HepG2 (cell line): ENCODE data around the gene SPAAR. TPM values are rescaled to one million over a fixed set of nuclear protein-coding genes. Genes with fewer than 3 reads are reported as not detected.
A peak's percentile ranks its signal among the peaks of the same experiment; 100 is the strongest.

Experiments used
- ERF ChIP-seq: IDR thresholded peaks from 2 replicates; pipeline ENCODE4 v1.6.1; 2018; ENCODE audit warnings: missing biosample characterization, missing genetic modification reagents
- GLI4 ChIP-seq: sonication (generic); formaldehyde crosslinking; IDR thresholded peaks from 2 replicates; pipeline ENCODE4 v1.5.1; 2020; ENCODE audit warnings: missing genetic modification reagents, mild to moderate bottlenecking, moderate library complexity, borderline replicate concordance
- HMGXB3 ChIP-seq: sonication (generic); formaldehyde crosslinking; IDR thresholded peaks from 2 replicates; pipeline ENCODE4 v1.4.0; 2020; ENCODE audit warnings: missing genetic modification reagents, borderline replicate concordance
- HNF1B ChIP-seq: sonication (generic); formaldehyde crosslinking; IDR thresholded peaks from 2 replicates; pipeline ENCODE4 v1.5.1; 2020; ENCODE audit warnings: mild to moderate bottlenecking, moderate library complexity, missing genetic modification reagents
- KAT2B ChIP-seq: fragments of 150-350 bp; IDR thresholded peaks from 2 replicates; pipeline ENCODE4 v1.6.1; 2014; ENCODE audit warnings: low read depth, low read length, borderline replicate concordance
- KAT7 ChIP-seq: IDR thresholded peaks from 2 replicates; pipeline ENCODE4 v1.6.1; 2018; ENCODE audit warnings: borderline replicate concordance, missing compliant biosample characterization
- NAIF1 ChIP-seq: sonication (generic); formaldehyde crosslinking; IDR thresholded peaks from 2 replicates; pipeline ENCODE4 v1.5.0; 2020; ENCODE audit warnings: mild to moderate bottlenecking, missing genetic modification reagents, borderline replicate concordance
- PCBP2 ChIP-seq: fragments of 200-400 bp; formaldehyde crosslinking; optimal IDR thresholded peaks from 2 replicates; pipeline ENCODE3; 2018; ENCODE audit warnings: low read length, low read depth; ENCODE audit not compliant: poor library complexity, severe bottlenecking
- PHF8 ChIP-seq: sonication (generic); formaldehyde crosslinking; IDR thresholded peaks from 2 replicates; pipeline ENCODE4 v1.5.0; 2020; ENCODE audit warnings: missing genetic modification reagents
- SP1 ChIP-seq, 2 experiments: fragments of 450-650 bp in 1 of 2; sonication (generic) in 1 of 2; formaldehyde crosslinking in 1 of 2; IDR thresholded peaks; 2 replicates each; pipeline versions ENCODE4 v1.4.0 to v1.6.1; 2016 to 2020; ENCODE audit warnings: missing genetic modification reagents in 1 of 2
- ZBTB7B ChIP-seq: sonication (generic); formaldehyde crosslinking; IDR thresholded peaks from 2 replicates; pipeline ENCODE4 v1.4.0; 2020; ENCODE audit warnings: missing genetic modification reagents
- ZNF101 ChIP-seq: sonication (generic); formaldehyde crosslinking; IDR thresholded peaks from 2 replicates; pipeline ENCODE4 v1.4.0; 2020; ENCODE audit warnings: mild to moderate bottlenecking, low read depth, missing genetic modification reagents, borderline replicate concordance
- ZNF121 ChIP-seq: sonication (generic); formaldehyde crosslinking; IDR thresholded peaks from 2 replicates; pipeline ENCODE4 v1.5.0; 2020; ENCODE audit warnings: mild to moderate bottlenecking, missing genetic modification reagents
- ZNF44 ChIP-seq: sonication (generic); formaldehyde crosslinking; IDR thresholded peaks from 2 replicates; pipeline ENCODE4 v1.5.1; 2020; ENCODE audit warnings: mild to moderate bottlenecking, missing genetic modification reagents
- ZNF652 ChIP-seq: IDR thresholded peaks from 2 replicates; pipeline ENCODE4 v1.6.1; 2016; ENCODE audit warnings: low read depth, borderline replicate concordance
- ZSCAN21 ChIP-seq: sonication (generic); formaldehyde crosslinking; IDR thresholded peaks from 2 replicates; pipeline ENCODE4 v1.8.0; 2022; ENCODE audit warnings: mild to moderate bottlenecking, missing genetic modification reagents, moderate library complexity, borderline replicate concordance
- polyA plus RNA-seq, 8 experiments: library from polyadenylated mRNA; depleted of rRNA in 3 of 8; stranded (reverse) in 7 of 8; unstranded in 1 of 8; fragments of >200 nt; fragmentation: Illumina TruSeq in 4 of 8; extraction: Trizol in 4 of 8; gene quantifications; 2 replicates each; pipeline versions ENCODE4 v1.2.1 to v1.2.3, GENCODE V29; 2011 to 2016; ENCODE audit warnings: low read depth in 4 of 8, missing spikeins in 1 of 8, mixed read lengths in 1 of 8; ENCODE audit not compliant: insufficient read depth in 1 of 8
- total RNA-seq, 5 experiments: library from RNA; depleted of rRNA; stranded (reverse); fragments of >200 nt; fragmentation: Illumina TruSeq; extraction: Trizol; gene quantifications; 2 replicates each; pipeline ENCODE4 v1.2.3, GENCODE V29; 2016; ENCODE audit warnings: low read depth in 1 of 5
- TF ChIP-seq, protein P1 (sequence below): sonication (generic); formaldehyde crosslinking; IDR thresholded peaks from 2 replicates; pipeline ENCODE4 v1.4.0; 2020; ENCODE audit warnings: missing genetic modification reagents, mild to moderate bottlenecking, borderline replicate concordance
- TF ChIP-seq, protein P2 (sequence below): sonication (generic); formaldehyde crosslinking; IDR thresholded peaks from 2 replicates; pipeline ENCODE4 v1.4.0; 2020; ENCODE audit warnings: mild to moderate bottlenecking, low read depth, missing genetic modification reagents

SPAAR gene
- total and polyA plus RNA-seq, 2 of the 13 experiments (the other 11 are each of a cell fraction or from before 2014, with no cell fraction given) = 0.07 TPM; not detected in 1

DNA sequence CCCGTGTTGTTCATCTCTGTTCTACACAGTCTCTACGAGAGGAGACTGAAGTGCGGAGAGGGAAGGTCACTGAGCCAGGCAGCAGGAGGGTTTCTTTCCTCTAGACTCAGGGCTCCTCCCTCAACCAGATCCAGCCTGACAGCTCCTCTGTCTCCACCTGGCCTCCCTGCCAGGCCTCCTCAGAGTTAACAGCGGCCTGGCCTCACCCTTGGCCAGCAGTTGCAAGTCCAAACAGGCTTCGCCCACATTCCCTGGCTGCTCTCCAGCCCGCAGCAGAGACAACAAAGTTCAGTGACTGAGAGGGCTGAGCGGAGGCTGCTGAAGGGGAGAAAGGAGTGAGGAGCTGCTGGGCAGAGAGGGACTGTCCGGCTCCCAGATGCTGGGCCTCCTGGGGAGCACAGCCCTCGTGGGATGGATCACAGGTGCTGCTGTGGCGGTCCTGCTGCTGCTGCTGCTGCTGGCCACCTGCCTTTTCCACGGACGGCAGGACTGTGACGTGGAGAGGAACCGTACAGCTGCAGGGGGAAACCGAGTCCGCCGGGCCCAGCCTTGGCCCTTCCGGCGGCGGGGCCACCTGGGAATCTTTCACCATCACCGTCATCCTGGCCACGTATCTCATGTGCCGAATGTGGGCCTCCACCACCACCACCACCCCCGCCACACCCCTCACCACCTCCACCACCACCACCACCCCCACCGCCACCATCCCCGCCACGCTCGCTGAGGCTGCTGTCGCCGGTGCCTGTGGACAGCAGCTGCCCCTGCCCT lies 3.2 kb upstream of the SPAAR start, which contains the start of gene HRCT1 (continued):
- TF ChIP-seq PHF8 (CRISPR knock-in tag) (peak; percentile 49), HNF1B (CRISPR knock-in tag) (peak; percentile 66; the same call in 1 of the 2 replicates), HMGXB3 (CRISPR knock-in tag) (no peak), GLI4 (CRISPR knock-in tag) (no peak), KAT2B (no peak), KAT7 (CRISPR knock-in tag) (no peak), PCBP2 (no peak), ZSCAN21 (CRISPR knock-in tag) (peak; percentile 59; the same call in 1 of the 2 replicates), SP1 (IDR thresholded peaks at IDR 0.05) (no peak), SP1 (CRISPR knock-in tag; IDR thresholded peaks at IDR 0.05) (peak; percentile 55; the same call in 1 of the 2 replicates), NAIF1 (CRISPR knock-in tag) (no peak), ZNF121 (peak; percentile 42; the same call in 1 of the 2 replicates), ZNF44 (CRISPR knock-in tag) (no peak), ZNF652 (CRISPR knock-in tag) (peak; percentile 60; the same call in 1 of the 2 replicates), ZNF101 (CRISPR knock-in tag) (no peak), ERF (CRISPR knock-in tag) (no peak), ZBTB7B (peak; percentile 61; the same call in 1 of the 2 replicates)
- TF ChIP-seq, protein P1, sequence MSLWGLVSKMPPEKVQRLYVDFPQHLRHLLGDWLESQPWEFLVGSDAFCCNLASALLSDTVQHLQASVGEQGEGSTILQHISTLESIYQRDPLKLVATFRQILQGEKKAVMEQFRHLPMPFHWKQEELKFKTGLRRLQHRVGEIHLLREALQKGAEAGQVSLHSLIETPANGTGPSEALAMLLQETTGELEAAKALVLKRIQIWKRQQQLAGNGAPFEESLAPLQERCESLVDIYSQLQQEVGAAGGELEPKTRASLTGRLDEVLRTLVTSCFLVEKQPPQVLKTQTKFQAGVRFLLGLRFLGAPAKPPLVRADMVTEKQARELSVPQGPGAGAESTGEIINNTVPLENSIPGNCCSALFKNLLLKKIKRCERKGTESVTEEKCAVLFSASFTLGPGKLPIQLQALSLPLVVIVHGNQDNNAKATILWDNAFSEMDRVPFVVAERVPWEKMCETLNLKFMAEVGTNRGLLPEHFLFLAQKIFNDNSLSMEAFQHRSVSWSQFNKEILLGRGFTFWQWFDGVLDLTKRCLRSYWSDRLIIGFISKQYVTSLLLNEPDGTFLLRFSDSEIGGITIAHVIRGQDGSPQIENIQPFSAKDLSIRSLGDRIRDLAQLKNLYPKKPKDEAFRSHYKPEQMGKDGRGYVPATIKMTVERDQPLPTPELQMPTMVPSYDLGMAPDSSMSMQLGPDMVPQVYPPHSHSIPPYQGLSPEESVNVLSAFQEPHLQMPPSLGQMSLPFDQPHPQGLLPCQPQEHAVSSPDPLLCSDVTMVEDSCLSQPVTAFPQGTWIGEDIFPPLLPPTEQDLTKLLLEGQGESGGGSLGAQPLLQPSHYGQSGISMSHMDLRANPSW = no peak
- TF ChIP-seq, protein P2, sequence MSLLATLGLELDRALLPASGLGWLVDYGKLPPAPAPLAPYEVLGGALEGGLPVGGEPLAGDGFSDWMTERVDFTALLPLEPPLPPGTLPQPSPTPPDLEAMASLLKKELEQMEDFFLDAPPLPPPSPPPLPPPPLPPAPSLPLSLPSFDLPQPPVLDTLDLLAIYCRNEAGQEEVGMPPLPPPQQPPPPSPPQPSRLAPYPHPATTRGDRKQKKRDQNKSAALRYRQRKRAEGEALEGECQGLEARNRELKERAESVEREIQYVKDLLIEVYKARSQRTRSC = no peak
